H1 (cell line): ENCODE results near the gene TTR. TPM values are rescaled to one million over a fixed set of nuclear protein-coding genes. Genes with fewer than 3 reads are reported as not detected.

Experiments
- EP300 ChIP-seq, 2 experiments: IDR thresholded peaks; 1 replicate in 1 of 2; 2 replicates in 1 of 2; pipeline ENCODE4 v1.6.1; 2011 to 2012; ENCODE audit warnings: low read depth in 2 of 2, low read length in 2 of 2, mild to moderate bottlenecking in 2 of 2, borderline replicate concordance in 1 of 2, inconsistent platforms in 1 of 2, moderate library complexity in 1 of 2
- YY1 ChIP-seq: IDR thresholded peaks from 2 replicates; pipeline ENCODE4 v1.6.1; 2011; ENCODE audit warnings: low read depth, mild to moderate bottlenecking, low read length
- polyA plus RNA-seq, 7 experiments: library from polyadenylated mRNA; depleted of rRNA in 3 of 7; stranded (reverse) in 5 of 7; unstranded in 2 of 7; fragments of >200 nt in 5 of 7; fragments of 200-250 nt in 2 of 7; gene quantifications; 1 replicate in 5 of 7; 2 replicates in 1 of 7; 4 replicates in 1 of 7; pipeline versions ENCODE4 v1.2.1 to v1.2.3, GENCODE V29; 2011 to 2013; ENCODE audit warnings: missing spikeins in 2 of 7, mixed read lengths in 2 of 7
- total RNA-seq: library from RNA; stranded (reverse); fragmentation: NEBNext Ultra II Directional; extraction: Animal tissue kit (Norgen Biotek cat#: 25700); gene quantifications from 2 replicates; pipeline ENCODE4 v1.2.1, GENCODE V29; 2021
- TF ChIP-seq, protein P1 (sequence below): fragments of 300-600 bp; sonication (generic); IDR thresholded peaks from 2 replicates; pipeline ENCODE4 v1.7.1; 2012; ENCODE audit warnings: low read length, moderate library complexity, mild to moderate bottlenecking, inconsistent platforms; ENCODE audit not compliant: insufficient replicate concordance

TTR gene
- total and polyA plus RNA-seq, 2 of the 8 experiments (the other 6 are each of a cell fraction or from before 2014, with no cell fraction given), result not detected

DNA sequence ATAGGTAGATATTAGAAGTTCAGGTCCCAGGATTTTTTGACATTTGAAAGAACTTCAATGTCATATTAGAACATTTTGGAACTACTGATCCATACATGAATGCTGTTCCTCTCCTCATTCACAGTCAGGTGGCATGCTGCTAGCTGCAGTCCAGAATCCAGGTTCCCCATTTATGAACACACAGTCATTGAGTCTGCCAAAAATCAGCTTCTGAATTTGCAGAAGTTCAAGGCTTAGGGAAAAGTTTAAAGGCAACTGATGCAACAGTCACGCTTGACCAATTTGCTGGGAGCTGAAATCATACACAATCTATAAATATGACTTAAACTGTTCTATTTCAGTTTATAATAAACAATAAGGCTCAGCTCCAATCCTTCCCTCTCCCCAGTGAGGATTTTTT is 17.3 kb upstream of the TTR start (continued):
- TF ChIP-seq, protein P1, sequence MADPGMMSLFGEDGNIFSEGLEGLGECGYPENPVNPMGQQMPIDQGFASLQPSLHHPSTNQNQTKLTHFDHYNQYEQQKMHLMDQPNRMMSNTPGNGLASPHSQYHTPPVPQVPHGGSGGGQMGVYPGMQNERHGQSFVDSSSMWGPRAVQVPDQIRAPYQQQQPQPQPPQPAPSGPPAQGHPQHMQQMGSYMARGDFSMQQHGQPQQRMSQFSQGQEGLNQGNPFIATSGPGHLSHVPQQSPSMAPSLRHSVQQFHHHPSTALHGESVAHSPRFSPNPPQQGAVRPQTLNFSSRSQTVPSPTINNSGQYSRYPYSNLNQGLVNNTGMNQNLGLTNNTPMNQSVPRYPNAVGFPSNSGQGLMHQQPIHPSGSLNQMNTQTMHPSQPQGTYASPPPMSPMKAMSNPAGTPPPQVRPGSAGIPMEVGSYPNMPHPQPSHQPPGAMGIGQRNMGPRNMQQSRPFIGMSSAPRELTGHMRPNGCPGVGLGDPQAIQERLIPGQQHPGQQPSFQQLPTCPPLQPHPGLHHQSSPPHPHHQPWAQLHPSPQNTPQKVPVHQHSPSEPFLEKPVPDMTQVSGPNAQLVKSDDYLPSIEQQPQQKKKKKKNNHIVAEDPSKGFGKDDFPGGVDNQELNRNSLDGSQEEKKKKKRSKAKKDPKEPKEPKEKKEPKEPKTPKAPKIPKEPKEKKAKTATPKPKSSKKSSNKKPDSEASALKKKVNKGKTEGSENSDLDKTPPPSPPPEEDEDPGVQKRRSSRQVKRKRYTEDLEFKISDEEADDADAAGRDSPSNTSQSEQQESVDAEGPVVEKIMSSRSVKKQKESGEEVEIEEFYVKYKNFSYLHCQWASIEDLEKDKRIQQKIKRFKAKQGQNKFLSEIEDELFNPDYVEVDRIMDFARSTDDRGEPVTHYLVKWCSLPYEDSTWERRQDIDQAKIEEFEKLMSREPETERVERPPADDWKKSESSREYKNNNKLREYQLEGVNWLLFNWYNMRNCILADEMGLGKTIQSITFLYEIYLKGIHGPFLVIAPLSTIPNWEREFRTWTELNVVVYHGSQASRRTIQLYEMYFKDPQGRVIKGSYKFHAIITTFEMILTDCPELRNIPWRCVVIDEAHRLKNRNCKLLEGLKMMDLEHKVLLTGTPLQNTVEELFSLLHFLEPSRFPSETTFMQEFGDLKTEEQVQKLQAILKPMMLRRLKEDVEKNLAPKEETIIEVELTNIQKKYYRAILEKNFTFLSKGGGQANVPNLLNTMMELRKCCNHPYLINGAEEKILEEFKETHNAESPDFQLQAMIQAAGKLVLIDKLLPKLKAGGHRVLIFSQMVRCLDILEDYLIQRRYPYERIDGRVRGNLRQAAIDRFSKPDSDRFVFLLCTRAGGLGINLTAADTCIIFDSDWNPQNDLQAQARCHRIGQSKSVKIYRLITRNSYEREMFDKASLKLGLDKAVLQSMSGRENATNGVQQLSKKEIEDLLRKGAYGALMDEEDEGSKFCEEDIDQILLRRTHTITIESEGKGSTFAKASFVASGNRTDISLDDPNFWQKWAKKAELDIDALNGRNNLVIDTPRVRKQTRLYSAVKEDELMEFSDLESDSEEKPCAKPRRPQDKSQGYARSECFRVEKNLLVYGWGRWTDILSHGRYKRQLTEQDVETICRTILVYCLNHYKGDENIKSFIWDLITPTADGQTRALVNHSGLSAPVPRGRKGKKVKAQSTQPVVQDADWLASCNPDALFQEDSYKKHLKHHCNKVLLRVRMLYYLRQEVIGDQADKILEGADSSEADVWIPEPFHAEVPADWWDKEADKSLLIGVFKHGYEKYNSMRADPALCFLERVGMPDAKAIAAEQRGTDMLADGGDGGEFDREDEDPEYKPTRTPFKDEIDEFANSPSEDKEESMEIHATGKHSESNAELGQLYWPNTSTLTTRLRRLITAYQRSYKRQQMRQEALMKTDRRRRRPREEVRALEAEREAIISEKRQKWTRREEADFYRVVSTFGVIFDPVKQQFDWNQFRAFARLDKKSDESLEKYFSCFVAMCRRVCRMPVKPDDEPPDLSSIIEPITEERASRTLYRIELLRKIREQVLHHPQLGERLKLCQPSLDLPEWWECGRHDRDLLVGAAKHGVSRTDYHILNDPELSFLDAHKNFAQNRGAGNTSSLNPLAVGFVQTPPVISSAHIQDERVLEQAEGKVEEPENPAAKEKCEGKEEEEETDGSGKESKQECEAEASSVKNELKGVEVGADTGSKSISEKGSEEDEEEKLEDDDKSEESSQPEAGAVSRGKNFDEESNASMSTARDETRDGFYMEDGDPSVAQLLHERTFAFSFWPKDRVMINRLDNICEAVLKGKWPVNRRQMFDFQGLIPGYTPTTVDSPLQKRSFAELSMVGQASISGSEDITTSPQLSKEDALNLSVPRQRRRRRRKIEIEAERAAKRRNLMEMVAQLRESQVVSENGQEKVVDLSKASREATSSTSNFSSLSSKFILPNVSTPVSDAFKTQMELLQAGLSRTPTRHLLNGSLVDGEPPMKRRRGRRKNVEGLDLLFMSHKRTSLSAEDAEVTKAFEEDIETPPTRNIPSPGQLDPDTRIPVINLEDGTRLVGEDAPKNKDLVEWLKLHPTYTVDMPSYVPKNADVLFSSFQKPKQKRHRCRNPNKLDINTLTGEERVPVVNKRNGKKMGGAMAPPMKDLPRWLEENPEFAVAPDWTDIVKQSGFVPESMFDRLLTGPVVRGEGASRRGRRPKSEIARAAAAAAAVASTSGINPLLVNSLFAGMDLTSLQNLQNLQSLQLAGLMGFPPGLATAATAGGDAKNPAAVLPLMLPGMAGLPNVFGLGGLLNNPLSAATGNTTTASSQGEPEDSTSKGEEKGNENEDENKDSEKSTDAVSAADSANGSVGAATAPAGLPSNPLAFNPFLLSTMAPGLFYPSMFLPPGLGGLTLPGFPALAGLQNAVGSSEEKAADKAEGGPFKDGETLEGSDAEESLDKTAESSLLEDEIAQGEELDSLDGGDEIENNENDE, result no peak
- TF ChIP-seq YY1 (no peak), EP300 (IDR thresholded peaks at IDR 0.05; ENCODE audit: borderline replicate concordance in 1 of 2, low read depth in 2 of 2, low read length in 2 of 2) (no peak)
